Activated CD4-positive, alpha-beta T cell treated with anti-CD3 and anti-CD28 coated beads, Interleukin-2, amount 10 ng/mL, durations not matched to agents 7 days and 5 days (primary cell): ENCODE data around the gene XCL1. TPM values are rescaled to one million over a fixed set of nuclear protein-coding genes. Genes with fewer than 3 reads are reported as not detected.
"Not testable (repeated sequence)": the region's sequence is repeated elsewhere in the genome, so short reads cannot be mapped to it uniquely, and the experiment has no call there.

ENCODE experiments used
- CTCF ChIA-PET: fragments of 350-600 bp; sonication (Branson Sonifier 250); formaldehyde crosslinking; loops from one replicate; lab custom pipeline; 2021; ENCODE audit warnings: antibody characterized with exemption; lab: Charles Lee
- POLR2A ChIA-PET: fragments of 350-600 bp; sonication (Branson Sonifier 250); formaldehyde crosslinking; loops from one replicate; lab custom pipeline; 2021; ENCODE audit warnings: antibody characterized with exemption; lab: Charles Lee
- DNase-seq: peaks from one replicate; pipeline ENCODE4 v3.0.0-alpha.2; 2020
- H3K27ac Mint-ChIP-seq: one replicate; pipeline ENCODE4 v1.8.0; 2021; ENCODE audit warnings: mild to moderate bottlenecking, moderate library complexity, mixed read lengths
- H3K27me3 Mint-ChIP-seq: one replicate; pipeline ENCODE4 v1.8.0; 2021; ENCODE audit warnings: mixed read lengths
- H3K36me3 Mint-ChIP-seq: one replicate; pipeline ENCODE4 v1.8.0; 2021; ENCODE audit warnings: low read depth, mixed read lengths
- H3K4me1 Mint-ChIP-seq: one replicate; pipeline ENCODE4 v1.8.0; 2021; ENCODE audit warnings: mixed read lengths
- H3K4me3 Mint-ChIP-seq: one replicate; pipeline ENCODE4 v1.8.0; 2021; ENCODE audit warnings: mild to moderate bottlenecking, moderate library complexity, mixed read lengths
- H3K9me3 Mint-ChIP-seq: one replicate; pipeline ENCODE4 v1.8.0; 2021; ENCODE audit warnings: mixed read lengths
- total RNA-seq, 2 experiments: library from RNA; stranded (reverse); gene quantifications; one replicate each; pipeline ENCODE4 v1.2.3, GENCODE V29; 2021

Gene XCL1, protein sequence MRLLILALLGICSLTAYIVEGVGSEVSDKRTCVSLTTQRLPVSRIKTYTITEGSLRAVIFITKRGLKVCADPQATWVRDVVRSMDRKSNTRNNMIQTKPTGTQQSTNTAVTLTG
- total RNA-seq = under 1 TPM in 1 of 2 experiments, not detected in 1; 0.15 TPM

DNA sequence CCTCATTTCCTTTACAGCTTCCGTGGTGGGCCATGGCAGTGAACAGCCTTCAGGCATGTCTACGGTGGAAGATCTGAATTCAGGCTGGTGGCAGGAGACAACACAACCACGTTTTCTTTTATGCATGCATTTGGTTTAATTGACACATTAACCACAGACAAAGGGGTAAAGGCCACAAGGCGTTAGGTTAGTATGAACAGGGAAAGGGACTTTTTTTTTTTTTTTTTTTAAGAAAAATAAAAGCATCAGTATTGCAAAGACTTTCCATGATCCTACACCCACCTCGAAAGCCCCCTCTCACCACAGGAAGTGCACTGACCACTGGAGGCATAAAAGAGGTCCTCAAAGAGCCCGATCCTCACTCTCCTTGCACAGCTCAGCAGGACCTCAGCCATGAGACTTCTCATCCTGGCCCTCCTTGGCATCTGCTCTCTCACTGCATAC lies at the start of gene XCL1:
Gene XCL1 (plus strand): TSS at position 361 of the 444 bp plus-strand sequence. CDS start 33 bp downstream, at position 394.
- DNase-seq, H3K27me3 Mint-ChIP-seq, H3K9me3 Mint-ChIP-seq, POLR2A ChIA-PET, CTCF ChIA-PET, H3K36me3 Mint-ChIP-seq, H3K27ac Mint-ChIP-seq, H3K4me3 Mint-ChIP-seq: not testable (repeated sequence)
- peaks cover 24% of the 10 kb centered on the region for H3K4me1 Mint-ChIP-seq

DNA sequence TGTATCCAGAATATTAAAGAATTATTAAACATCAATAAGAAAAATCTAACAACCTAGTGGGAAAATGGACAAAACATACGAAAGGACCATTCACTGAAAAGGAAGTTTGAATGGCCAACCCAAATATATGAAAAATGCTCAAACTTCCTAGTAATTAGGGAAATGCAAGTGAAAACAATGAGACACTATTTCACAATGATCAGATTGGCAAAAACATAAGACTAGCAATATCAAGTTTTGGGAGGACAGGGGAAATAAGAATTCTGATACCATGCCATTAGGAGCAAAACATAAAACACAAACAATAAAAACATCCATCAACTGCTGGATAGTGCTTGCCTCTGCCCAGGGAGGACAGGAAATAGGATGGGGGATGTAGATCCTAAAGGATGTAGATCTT lies 46.9 kb upstream of the XCL1 start:
- Mint-ChIP-seq H3K27ac (no peak overlapping the region), H3K9me3 (peaks cover 11% of the 10 kb centered on the region), H3K4me3 (no peak overlapping the region), H3K4me1 (peaks cover 47% of the 10 kb centered on the region), H3K36me3 (peaks cover 13% of the 10 kb centered on the region), H3K27me3 (peaks cover 3% of the 10 kb centered on the region)
- DNase-seq = no peak
- POLR2A ChIA-PET = no interaction called here
- CTCF ChIA-PET = no interaction called here

DNA sequence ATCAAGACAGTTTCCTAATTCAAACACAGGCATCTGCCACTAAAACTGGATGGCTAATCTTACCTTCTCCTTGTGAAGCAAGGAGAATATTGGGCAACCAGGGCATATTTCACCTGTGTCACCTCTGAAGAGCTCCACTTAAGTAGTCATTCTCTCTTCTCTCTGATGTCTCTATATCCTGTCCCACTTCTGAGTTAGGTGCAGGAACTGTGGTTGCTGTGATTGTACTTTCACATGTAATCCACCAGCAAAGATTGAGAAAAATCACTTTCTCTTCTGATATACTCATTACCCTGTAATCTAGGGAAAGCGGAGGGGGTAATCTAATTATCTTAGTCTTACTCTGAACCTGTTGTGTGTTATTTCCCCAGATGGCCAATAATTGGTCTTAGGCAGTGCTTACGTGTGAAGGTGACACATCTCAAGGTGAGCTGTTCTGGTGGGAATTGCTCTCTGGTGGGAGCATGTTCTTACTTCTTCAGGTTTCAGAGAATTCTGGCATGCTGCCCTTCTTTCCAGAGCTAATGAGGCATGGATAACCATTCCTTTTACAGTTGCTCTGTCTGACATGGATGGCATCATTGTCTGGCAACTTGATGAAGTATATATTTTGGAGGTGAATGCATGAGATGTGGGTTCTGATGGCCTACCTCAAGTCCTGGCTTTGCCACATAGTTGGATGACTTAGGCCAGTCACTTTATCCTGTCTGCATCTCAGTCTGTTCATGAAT lies 44.6 kb upstream of the XCL1 start:
- Mint-ChIP-seq H3K4me3 (no peak overlapping the region), H3K9me3 (peaks cover 11% of the 10 kb centered on the region), H3K27ac (peak overlapping the region; percentile 85), H3K4me1 (peaks cover 68% of the 10 kb centered on the region), H3K27me3 (peaks cover 3% of the 10 kb centered on the region), H3K36me3 (peaks cover 17% of the 10 kb centered on the region)
- ChIA-PET POLR2A (no interaction called here), CTCF (interaction anchor here (1.5 kb wide), 1 partner anchor 92 kb away, joined by 3 read pairs; no protein-coding TSS in a partner anchor)
- DNase-seq = peak; percentile 57

DNA sequence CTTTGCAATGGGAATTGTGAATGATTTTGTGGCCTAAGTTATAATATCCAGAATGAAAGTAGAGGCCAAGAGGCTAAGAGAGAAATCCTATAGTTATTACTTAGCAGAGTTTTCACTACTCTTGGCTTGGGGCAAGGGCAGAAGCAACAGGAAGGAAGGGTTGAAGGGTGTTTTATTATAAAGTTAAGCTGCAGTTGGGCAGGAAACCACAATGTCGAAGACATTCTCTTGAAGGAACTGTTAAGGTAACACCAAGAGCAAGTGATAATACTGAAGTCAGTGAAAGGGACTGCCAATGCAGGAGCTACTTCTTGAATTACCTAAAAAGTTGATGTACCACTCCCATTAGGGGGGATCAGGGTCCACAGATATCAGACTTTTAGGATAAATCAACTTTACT lies 40.9 kb upstream of the XCL1 start:
- ChIA-PET POLR2A (no interaction called here), CTCF (interaction anchor here (0.7 to 2.3 kb wide), 13 partner anchors 12 to 193 kb away, joined by 3 to 10 read pairs (median 3); no protein-coding TSS in a partner anchor)
- DNase-seq = peak; percentile 62
- Mint-ChIP-seq H3K9me3 (peaks cover 24% of the 10 kb centered on the region), H3K27ac (peak overlapping the region; percentile 91), H3K27me3 (no peaks in the 10 kb centered on the region), H3K36me3 (peaks cover 42% of the 10 kb centered on the region), H3K4me1 (peaks cover 68% of the 10 kb centered on the region), H3K4me3 (peak overlapping the region; percentile 59)

DNA sequence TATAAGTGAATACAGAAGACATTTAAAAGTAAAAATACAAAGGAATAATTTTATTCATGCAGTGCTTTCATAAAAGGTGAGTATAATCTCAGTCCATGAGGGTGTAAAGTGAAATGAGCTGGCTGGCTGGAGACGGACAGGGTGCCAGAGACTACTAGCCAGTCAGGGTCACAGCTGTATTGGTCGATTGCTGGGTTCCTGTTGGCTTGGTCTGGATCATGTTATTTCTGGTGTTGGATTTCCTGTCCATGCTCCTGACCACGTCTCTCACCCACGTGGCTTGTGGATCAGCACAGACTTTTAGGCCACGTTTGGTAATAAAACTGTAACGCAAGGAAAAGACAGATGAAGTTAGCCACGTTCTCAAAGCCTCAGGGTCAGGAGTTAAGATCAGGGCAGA lies 35.6 kb upstream of the XCL1 start:
- CTCF ChIA-PET, H3K27me3 Mint-ChIP-seq, H3K27ac Mint-ChIP-seq, POLR2A ChIA-PET, H3K4me3 Mint-ChIP-seq, DNase-seq: not testable (repeated sequence)
- H3K4me1 Mint-ChIP-seq = peaks cover 24% of the 10 kb centered on the region
- peaks cover 20% of the 10 kb centered on the region for H3K9me3 Mint-ChIP-seq
- H3K36me3 Mint-ChIP-seq = peaks cover 33% of the 10 kb centered on the region

DNA sequence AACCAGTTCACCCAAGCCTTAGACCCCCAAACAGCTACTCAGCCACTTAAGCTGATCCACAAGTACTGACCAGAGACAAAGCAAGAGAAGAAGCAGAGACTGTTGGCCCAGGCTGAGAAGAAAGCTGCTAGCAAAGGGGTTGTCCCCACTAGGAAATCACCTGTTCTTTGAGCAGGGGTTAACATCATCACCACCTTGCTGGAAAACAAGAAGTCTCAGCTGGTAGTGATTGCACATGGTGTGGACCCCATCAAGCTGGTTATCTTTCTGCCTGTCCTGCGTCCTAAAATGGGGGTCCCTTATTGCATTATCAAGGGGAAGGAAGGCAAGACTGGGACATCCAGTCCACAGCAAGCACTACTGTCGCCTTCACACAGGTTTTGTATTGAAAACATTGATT lies 33.4 kb upstream of the XCL1 start:
- DNase-seq, H3K27me3 Mint-ChIP-seq, H3K27ac Mint-ChIP-seq, H3K4me1 Mint-ChIP-seq, H3K4me3 Mint-ChIP-seq, H3K9me3 Mint-ChIP-seq, CTCF ChIA-PET, POLR2A ChIA-PET: not testable (repeated sequence)
- H3K36me3 Mint-ChIP-seq = peaks cover 15% of the 10 kb centered on the region

DNA sequence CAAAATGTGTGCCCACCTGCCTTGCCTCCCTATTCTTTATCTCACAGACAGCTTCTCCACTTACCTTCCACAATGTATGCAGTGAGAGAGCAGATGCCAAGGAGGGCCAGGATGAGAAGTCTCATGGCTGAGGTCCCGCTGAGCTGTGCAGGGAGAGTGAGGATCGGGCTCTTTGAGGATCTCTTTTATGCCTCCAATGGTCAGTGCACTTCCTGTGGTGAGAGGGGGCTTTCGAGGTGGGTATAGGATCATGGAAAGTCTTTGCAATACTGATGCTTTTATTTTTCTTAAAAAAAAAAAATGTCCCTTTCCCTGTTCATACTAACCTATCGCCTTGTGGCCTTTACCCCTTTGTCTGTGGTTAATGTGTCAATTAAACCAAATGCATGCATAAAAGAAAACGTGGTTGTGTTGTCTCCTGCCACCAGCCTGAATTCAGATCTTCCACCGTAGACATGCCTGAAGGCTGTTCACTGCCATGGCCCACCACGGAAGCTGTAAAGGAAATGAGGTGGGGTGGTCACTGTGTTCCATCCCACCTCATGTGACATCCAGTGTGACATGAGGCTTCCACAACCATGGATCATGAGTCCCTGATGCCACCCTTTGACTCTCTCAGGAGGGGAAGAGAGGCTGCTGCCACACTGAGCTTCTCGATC lies 32.4 kb upstream of the XCL1 start, which contains the start of gene XCL2:
Gene XCL2 (minus strand): TSS at position 158 of the 659 bp plus-strand sequence. CDS start 33 bp downstream, at position 125.
- Mint-ChIP-seq H3K27ac (peak within 1 kb of the TSS; percentile 20), H3K36me3 (peaks cover 14% of the 10 kb centered on the region)
- CTCF ChIA-PET, H3K9me3 Mint-ChIP-seq, H3K4me3 Mint-ChIP-seq, H3K4me1 Mint-ChIP-seq, DNase-seq, POLR2A ChIA-PET, H3K27me3 Mint-ChIP-seq: not testable (repeated sequence)

DNA sequence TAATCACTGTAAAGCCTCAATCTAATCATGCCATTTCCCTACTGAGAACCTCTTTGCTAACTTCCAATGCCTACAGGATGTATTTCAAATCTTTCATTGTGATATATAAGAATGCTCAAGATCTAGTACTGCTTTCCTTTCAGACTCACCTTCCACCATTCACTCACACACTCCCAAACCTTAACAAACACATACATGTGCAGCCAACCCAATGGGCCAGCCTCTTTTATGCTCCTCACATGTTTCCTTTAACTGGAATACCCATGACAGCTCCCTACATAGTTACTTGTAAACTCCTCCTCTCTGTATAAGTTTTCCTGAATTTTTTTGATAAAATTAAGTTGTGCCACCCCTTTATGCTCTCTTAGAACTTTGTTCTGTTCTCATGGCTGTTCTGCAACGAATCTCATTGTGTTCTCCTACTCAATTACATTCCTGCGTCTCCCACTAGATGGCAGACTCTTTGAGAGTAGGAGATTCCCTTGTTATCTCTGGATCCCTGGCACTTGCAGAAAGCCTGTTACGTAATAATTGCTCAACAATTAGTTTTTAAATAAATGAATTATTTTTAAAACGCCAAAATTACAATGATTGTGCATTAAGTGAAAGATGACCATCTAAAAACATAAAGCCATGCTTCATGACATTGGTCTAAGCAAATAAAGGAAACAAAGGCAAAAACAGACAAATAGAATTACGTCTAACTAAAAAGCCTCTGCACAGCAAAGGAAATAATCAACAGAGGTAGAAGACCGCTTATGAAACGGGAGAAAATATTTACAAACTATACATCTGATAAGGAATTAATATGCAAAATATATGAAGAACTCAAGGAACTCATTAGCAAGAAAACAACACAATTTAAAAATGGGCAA lies 30.5 kb upstream of the XCL1 start:
- POLR2A ChIA-PET, CTCF ChIA-PET: not testable (repeated sequence)

DNA sequence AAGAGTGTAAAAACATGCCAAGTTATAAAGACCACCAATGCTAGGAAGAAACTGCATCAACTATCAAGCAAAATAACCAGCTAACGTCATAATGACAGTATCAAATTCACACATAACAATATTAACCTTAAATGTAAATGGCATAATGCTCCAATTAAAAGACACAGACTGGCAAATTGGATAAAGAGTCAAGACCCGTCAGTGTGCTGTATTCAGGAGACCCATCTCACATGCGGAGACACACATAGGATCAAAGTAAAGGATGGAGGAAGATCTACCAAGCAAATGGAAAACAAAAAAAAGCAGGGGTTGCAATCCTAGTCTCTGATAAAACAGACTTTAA lies 29.9 kb upstream of the XCL1 start:
- H3K9me3 Mint-ChIP-seq, H3K27me3 Mint-ChIP-seq, H3K4me3 Mint-ChIP-seq, POLR2A ChIA-PET, H3K4me1 Mint-ChIP-seq, DNase-seq, CTCF ChIA-PET, H3K27ac Mint-ChIP-seq: not testable (repeated sequence)
- H3K36me3 Mint-ChIP-seq = peaks cover 12% of the 10 kb centered on the region

More for the DNA sequence above, 30.5 kb upstream of the XCL1 start:
- not testable (repeated sequence) for H3K9me3 Mint-ChIP-seq, H3K27me3 Mint-ChIP-seq, H3K4me3 Mint-ChIP-seq, H3K27ac Mint-ChIP-seq, H3K4me1 Mint-ChIP-seq
- peaks cover 12% of the 10 kb centered on the region for H3K36me3 Mint-ChIP-seq
- DNase-seq = peak; percentile 37

DNA sequence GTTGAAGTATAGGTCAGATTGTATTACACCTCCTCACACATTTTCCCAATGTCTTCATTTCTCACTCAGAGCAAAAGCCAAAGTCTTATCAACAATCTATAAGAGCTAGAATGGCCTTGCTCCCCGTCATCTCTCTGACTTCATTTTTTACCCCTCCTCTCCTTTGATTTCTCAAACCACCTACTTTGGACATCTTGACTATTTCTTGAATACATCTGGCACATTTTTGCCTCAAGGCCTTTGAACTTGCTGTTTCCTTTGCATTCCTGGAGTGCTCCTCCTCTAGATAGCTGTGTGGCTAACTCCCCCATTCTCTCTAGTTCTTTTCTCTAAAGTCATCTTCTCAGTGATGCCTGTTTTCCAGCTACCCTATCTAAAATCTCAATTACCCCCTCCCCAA lies 25.4 kb upstream of the XCL1 start:
- DNase-seq = no peak
- POLR2A ChIA-PET = no interaction called here
- CTCF ChIA-PET = interaction anchor here (0.6 kb wide), 1 partner anchor 48 kb away, joined by 3 read pairs; no protein-coding TSS in a partner anchor
- no peak overlapping the region for H3K27ac Mint-ChIP-seq
- peaks cover 8% of the 10 kb centered on the region for H3K9me3 Mint-ChIP-seq
- peaks cover 8% of the 10 kb centered on the region for H3K27me3 Mint-ChIP-seq
- H3K36me3 Mint-ChIP-seq = peaks cover 15% of the 10 kb centered on the region
- H3K4me3 Mint-ChIP-seq = no peak overlapping the region
- peaks cover 18% of the 10 kb centered on the region for H3K4me1 Mint-ChIP-seq

DNA sequence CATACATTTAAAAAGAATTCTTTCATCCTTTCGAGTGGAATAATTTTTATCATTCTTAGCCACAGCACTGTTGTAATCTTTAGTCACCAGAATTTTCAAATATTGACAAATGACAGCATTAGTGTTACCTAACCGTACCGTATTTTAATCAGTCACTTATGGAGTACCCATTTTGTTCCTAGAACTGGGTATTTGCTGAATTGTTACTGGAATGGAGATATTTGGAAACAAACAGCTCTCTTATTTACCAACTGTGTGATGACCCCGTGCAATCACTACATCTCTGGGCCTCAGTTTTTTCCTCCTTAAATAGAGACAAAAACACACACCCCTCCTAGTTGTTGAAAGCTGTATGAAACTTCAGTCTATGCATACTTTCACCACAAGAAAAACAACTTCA lies 24.7 kb upstream of the XCL1 start:
- ChIA-PET POLR2A (no interaction called here), CTCF (no interaction called here)
- no peak for DNase-seq
- peaks cover 12% of the 10 kb centered on the region for H3K9me3 Mint-ChIP-seq
- H3K27ac Mint-ChIP-seq = no peak overlapping the region
- H3K4me1 Mint-ChIP-seq = peaks cover 23% of the 10 kb centered on the region
- peaks cover 19% of the 10 kb centered on the region for H3K36me3 Mint-ChIP-seq
- peaks cover 8% of the 10 kb centered on the region for H3K27me3 Mint-ChIP-seq
- no peak overlapping the region for H3K4me3 Mint-ChIP-seq

DNA sequence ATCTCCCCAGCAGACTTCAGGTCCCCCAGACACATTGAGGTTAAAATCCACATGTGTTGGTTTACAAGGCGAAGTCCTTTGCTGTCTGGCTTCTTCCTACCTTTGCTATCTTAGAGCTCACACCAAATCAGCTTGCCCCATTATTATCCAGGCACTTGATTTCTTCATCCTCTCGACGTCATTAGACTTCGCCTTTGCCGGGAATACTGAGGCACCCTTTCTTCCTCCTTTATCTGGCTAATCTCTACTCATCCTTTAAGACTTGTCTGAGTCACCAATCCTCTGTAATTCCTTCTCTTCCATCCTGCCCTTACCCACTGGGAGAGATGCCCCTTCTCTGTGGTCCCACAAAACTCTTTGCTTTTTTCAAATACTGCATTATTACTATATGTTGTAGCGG lies 23.4 kb upstream of the XCL1 start:
- Mint-ChIP-seq H3K36me3 (peaks cover 20% of the 10 kb centered on the region), H3K9me3 (peaks cover 14% of the 10 kb centered on the region), H3K4me1 (peaks cover 33% of the 10 kb centered on the region), H3K27me3 (peaks cover 5% of the 10 kb centered on the region), H3K4me3 (no peak overlapping the region), H3K27ac (no peak overlapping the region)
- ChIA-PET POLR2A (no interaction called here), CTCF (interaction anchor here (1.1 to 1.4 kb wide), 2 partner anchors 12 to 18 kb away, joined by 3 to 4 read pairs; no protein-coding TSS in a partner anchor)
- no peak for DNase-seq
